ENCODE results near the gene FTO.

Gene FTO

GRCh38 chr16:53755026-53755910, 51.3 kb downstream of the FTO start:
- DNase-seq (ENCODE audit: low read depth): no peak

GRCh38 chr16:53756275-53756996, 52.5 kb downstream of the FTO start:
- DNase-seq (ENCODE audit: low read depth): no peak

- no peak for DNase-seq (ENCODE audit: low read depth)
These were observed 54.1 kb downstream of the FTO start for GRCh38 chr16:53757971-53758609.

- no peak for DNase-seq (ENCODE audit: low read depth)
These were observed 58.2 kb downstream of the FTO start for GRCh38 chr16:53761962-53762703.

GRCh38 chr16:53766304-53767016, 62.5 kb downstream of the FTO start:
- no peak for DNase-seq (ENCODE audit: low read depth)

GRCh38 chr16:53768167-53768566, 64.2 kb downstream of the FTO start:
- DNase-seq (ENCODE audit: low read depth): no peak

GRCh38 chr16:53768593-53768992, 64.6 kb downstream of the FTO start:
- no peak for DNase-seq (ENCODE audit: low read depth)

GRCh38 chr16:53769185-53769584, 65.2 kb downstream of the FTO start:
- no peak for DNase-seq (ENCODE audit: low read depth)

GRCh38 chr16:53769787-53770186, 65.8 kb downstream of the FTO start:
- no peak for DNase-seq (ENCODE audit: low read depth)

- DNase-seq (ENCODE audit: low read depth): no peak
These were observed 66.7 kb downstream of the FTO start for GRCh38 chr16:53770641-53771040.

GRCh38 chr16:53771655-53772497, 67.9 kb downstream of the FTO start:
- no peak for DNase-seq (ENCODE audit: low read depth)

GRCh38 chr16:53773150-53773846, 69.3 kb downstream of the FTO start:
- no peak for DNase-seq (ENCODE audit: low read depth)

GRCh38 chr16:53773881-53774280, 69.9 kb downstream of the FTO start:
- DNase-seq (ENCODE audit: low read depth): no peak

GRCh38 chr16:53775106-53775820, 71.3 kb downstream of the FTO start:
- DNase-seq (ENCODE audit: low read depth): no peak

- no peak for DNase-seq (ENCODE audit: low read depth)
These were observed 72.0 kb downstream of the FTO start for GRCh38 chr16:53775821-53776431.

- DNase-seq (ENCODE audit: low read depth): no peak
These were observed 75.2 kb downstream of the FTO start for GRCh38 chr16:53779186-53779585.

- DNase-seq (ENCODE audit: low read depth): no peak
These were observed 76.1 kb downstream of the FTO start for GRCh38 chr16:53780051-53780450.

- DNase-seq (ENCODE audit: low read depth): no peak
These were observed 77.2 kb downstream of the FTO start for GRCh38 chr16:53781023-53781605.

All from stimulated activated CD8-positive, alpha-beta memory T cell treated with anti-CD3 and anti-CD28 coated beads, Interleukin-12 subunit alpha, Interleukin-12 subunit beta, amount 100 ng/mL, for 4 hours (primary cell).